Measurements from ENCODE around the gene INHA.

The INHA gene

GRCh38 chr2:219603771-219604170, 31.7 kb downstream of the INHA start:
- H3K4me1 Mint-ChIP-seq, result no peaks in the 10 kb centered on the region
- TF ChIP-seq CTCF (IDR thresholded peaks at IDR 0.05; ENCODE audit: unreplicated experiment in 3 of 3), result no peak
- H3K9me3 Mint-ChIP-seq, result no peaks in the 10 kb centered on the region
- no peak overlapping the region for H3K27ac Mint-ChIP-seq
- H3K36me3 Mint-ChIP-seq (ENCODE audit: low read depth), result peaks cover 46% of the 10 kb centered on the region
- no peak overlapping the region for H3K4me3 Mint-ChIP-seq
- H3K27me3 Mint-ChIP-seq (ENCODE audit: low read depth), result no peaks in the 10 kb centered on the region

GRCh38 chr2:219605607-219605954, 33.5 kb downstream of the INHA start:
- no peak for TF ChIP-seq CTCF (IDR thresholded peaks at IDR 0.05; ENCODE audit: unreplicated experiment in 3 of 3)
- H3K36me3 Mint-ChIP-seq (ENCODE audit: low read depth), result peaks cover 52% of the 10 kb centered on the region
- peaks cover 8% of the 10 kb centered on the region for H3K4me1 Mint-ChIP-seq
- H3K27me3 Mint-ChIP-seq (ENCODE audit: low read depth), result no peaks in the 10 kb centered on the region
- H3K4me3 Mint-ChIP-seq, result no peak overlapping the region
- H3K9me3 Mint-ChIP-seq, result no peaks in the 10 kb centered on the region
- H3K27ac Mint-ChIP-seq, result no peak overlapping the region

DNA sequence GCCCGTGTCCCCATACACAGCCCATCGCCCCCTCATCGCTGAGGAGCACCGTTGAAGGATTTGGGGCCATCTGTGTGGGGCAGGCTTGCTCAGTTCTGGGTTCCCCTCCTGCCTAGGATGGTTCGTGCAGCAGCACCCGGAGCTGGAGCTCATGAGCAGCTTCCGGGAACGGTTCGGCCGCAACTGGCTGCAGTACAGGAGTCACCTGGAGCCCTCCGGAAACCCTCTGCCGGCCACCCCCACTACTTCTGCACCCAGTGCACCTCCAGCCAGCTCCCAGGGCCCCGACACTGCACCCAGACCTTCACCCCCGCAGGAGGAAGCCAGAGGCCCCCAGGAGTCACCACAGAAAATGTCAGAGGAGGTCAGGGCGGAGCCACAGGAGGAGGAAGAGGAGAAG, 35.8 kb downstream of the INHA start:
- Mint-ChIP-seq H3K9me3 (no peaks in the 10 kb centered on the region), H3K36me3 (ENCODE audit: low read depth) (peaks cover 47% of the 10 kb centered on the region), H3K27me3 (ENCODE audit: low read depth) (no peaks in the 10 kb centered on the region), H3K4me3 (no peak overlapping the region), H3K4me1 (peaks cover 24% of the 10 kb centered on the region), H3K27ac (no peak overlapping the region)
- TF ChIP-seq CTCF (IDR thresholded peaks at IDR 0.05; ENCODE audit: unreplicated experiment in 3 of 3), result no peak

DNA sequence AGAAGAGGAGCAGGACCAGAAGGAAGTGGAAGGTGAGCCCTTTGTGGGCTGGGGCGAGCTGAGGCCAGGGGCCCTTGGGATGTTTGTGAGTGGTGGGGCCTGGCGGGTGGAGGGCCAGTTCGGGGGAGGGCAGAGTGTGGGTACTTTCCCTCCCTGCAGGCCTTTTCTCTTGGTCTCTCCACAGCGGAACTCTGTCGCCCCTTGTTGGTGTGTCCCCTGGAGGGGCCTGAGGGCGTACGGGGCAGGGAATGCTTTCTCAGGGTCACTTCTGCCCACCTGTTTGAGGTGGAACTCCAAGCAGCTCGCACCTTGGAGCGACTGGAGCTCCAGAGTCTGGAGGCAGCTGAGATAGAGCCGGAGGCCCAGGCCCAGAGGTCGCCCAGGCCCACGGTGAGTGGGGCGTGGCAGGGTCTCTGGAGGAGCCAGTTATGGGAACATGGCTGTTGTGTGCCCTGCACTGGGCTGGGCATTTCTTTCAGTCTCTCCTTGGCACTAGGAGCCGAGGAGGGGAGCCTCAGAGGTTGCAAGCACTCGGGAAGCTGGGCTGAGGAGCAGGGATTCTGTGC, 36.4 kb downstream of the INHA start:
- H3K4me3 Mint-ChIP-seq, result no peak overlapping the region
- peaks cover 24% of the 10 kb centered on the region for H3K4me1 Mint-ChIP-seq
- TF ChIP-seq CTCF (IDR thresholded peaks at IDR 0.05; ENCODE audit: unreplicated experiment in 3 of 3), result no peak
- H3K36me3 Mint-ChIP-seq (ENCODE audit: low read depth), result peaks cover 47% of the 10 kb centered on the region
- no peaks in the 10 kb centered on the region for H3K9me3 Mint-ChIP-seq
- H3K27ac Mint-ChIP-seq, result no peak overlapping the region
- no peaks in the 10 kb centered on the region for H3K27me3 Mint-ChIP-seq (ENCODE audit: low read depth)

DNA sequence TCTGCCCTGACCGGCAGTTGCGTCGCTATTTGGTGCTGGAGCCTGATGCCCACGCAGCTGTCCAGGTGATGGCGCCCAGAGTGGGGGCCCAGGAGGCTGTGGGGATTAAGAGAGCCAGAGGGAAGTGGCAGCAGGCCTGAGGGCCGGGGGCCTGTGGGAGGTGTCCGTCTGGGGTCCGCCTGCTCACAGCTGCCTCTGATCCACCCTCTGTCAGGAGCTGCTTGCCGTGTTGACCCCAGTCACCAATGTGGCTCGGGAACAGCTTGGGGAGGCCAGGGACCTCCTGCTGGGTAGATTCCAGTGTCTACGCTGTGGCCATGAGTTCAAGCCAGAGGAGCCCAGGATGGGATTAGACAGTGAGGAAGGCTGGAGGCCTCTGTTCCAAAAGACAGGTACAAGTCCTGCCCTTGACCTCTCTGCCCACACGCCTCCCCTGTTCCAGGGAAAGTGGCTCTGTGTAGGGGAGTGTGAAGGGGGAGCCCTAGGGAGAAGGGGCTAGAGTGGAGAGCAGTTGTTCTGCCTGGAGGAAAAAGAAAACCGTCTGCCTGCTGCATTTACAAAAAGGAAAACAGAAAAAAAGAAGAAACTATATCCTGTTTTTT, 37.1 kb downstream of the INHA start:
- no peak for TF ChIP-seq CTCF (IDR thresholded peaks at IDR 0.05; ENCODE audit: unreplicated experiment in 3 of 3)
- H3K27me3 Mint-ChIP-seq (ENCODE audit: low read depth), result no peaks in the 10 kb centered on the region
- peaks cover 40% of the 10 kb centered on the region for H3K36me3 Mint-ChIP-seq (ENCODE audit: low read depth)
- H3K27ac Mint-ChIP-seq, result peak overlapping the region in 2 of 3 experiments; percentile 92 to 94
- H3K4me3 Mint-ChIP-seq, result no peak overlapping the region
- H3K4me1 Mint-ChIP-seq, result peaks cover 24% of the 10 kb centered on the region
- H3K9me3 Mint-ChIP-seq, result no peaks in the 10 kb centered on the region

DNA sequence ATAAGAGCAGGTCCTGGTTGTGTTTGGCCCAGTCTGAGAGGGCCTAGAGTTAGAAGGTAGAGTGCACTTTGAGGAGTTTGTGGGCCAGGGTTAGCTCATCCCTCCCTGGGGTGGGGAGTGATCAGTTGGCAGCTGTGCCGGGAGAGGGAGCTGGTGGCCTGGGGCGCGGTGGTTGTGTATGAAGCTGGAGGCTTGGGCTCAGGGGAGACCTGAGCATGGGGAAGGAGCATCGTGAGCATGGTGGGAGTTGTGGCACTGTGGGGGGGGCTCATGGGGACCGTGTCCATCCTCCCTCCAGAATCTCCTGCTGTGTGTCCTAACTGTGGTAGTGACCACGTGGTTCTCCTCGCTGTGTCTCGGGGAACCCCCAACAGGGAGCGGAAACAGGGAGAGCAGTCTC, 39.2 kb downstream of the INHA start:
- TF ChIP-seq CTCF (IDR thresholded peaks at IDR 0.05; ENCODE audit: unreplicated experiment in 3 of 3), result no peak
- Mint-ChIP-seq H3K4me3 (no peak overlapping the region), H3K27ac (peak overlapping the region in 1 of 3 experiments; percentile 30), H3K4me1 (peaks cover 24% of the 10 kb centered on the region), H3K9me3 (no peaks in the 10 kb centered on the region), H3K27me3 (ENCODE audit: low read depth) (no peaks in the 10 kb centered on the region), H3K36me3 (ENCODE audit: low read depth) (peaks cover 30% of the 10 kb centered on the region)

Measured in nephron (organoid).